ENCODE measurements around the gene LMX1A.

The LMX1A gene

GRCh38 chr1:165153182-165153581 is 203.3 kb downstream of the LMX1A start:
- Histone ChIP-seq H3K36me3 (ENCODE audit: insufficient read depth, low read length) (no peaks in the 10 kb centered on the region), H4K20me1 (ENCODE audit: insufficient read depth, low read length, poor library complexity, severe bottlenecking) (no peaks in the 10 kb centered on the region), H3K4me1 (ENCODE audit: insufficient read depth, low read length, poor library complexity, severe bottlenecking) (no peaks in the 10 kb centered on the region), H3K79me2 (ENCODE audit: insufficient read depth, low read length) (no peaks in the 10 kb centered on the region), H3K4me3 (ENCODE audit: low read length, poor library complexity, severe bottlenecking) (no peak overlapping the region), H3F3A (ENCODE audit: low read depth) (no peaks in the 10 kb centered on the region), H3K4me2 (ENCODE audit: low read depth, low read length, poor library complexity, severe bottlenecking) (no peak overlapping the region), H3K9ac (ENCODE audit: low read depth, low read length, poor library complexity, severe bottlenecking) (no peak overlapping the region), H3K9me2 (replicated peaks; ENCODE audit: low read depth, low read length) (no peaks in the 10 kb centered on the region), H2AFZ (ENCODE audit: low read length) (no peak overlapping the region), H3K27me3 (ENCODE audit: insufficient read depth, low read length, poor library complexity, severe bottlenecking) (no peaks in the 10 kb centered on the region), H3K9me3 (ENCODE audit: insufficient read depth, low read depth, low read length) (no peaks in the 10 kb centered on the region)
- no peak for TF ChIP-seq EZH2phosphoT487 (IDR thresholded peaks at IDR 0.05; ENCODE audit: borderline replicate concordance)
- no peak for TF ChIP-seq CTCF (conservative IDR thresholded peaks at IDR 0.05; ENCODE audit: low read length)

- Histone ChIP-seq H3K4me1 (ENCODE audit: insufficient read depth, low read length, poor library complexity, severe bottlenecking) (no peaks in the 10 kb centered on the region), H3K27me3 (ENCODE audit: insufficient read depth, low read length, poor library complexity, severe bottlenecking) (no peaks in the 10 kb centered on the region), H3K4me2 (ENCODE audit: low read depth, low read length, poor library complexity, severe bottlenecking) (no peak overlapping the region), H3K4me3 (ENCODE audit: low read length, poor library complexity, severe bottlenecking) (no peak overlapping the region), H3K9me2 (replicated peaks; ENCODE audit: low read depth, low read length) (no peaks in the 10 kb centered on the region), H3K36me3 (ENCODE audit: insufficient read depth, low read length) (no peaks in the 10 kb centered on the region), H3K9ac (ENCODE audit: low read depth, low read length, poor library complexity, severe bottlenecking) (no peak overlapping the region), H3K9me3 (ENCODE audit: insufficient read depth, low read depth, low read length) (no peaks in the 10 kb centered on the region), H3F3A (ENCODE audit: low read depth) (no peaks in the 10 kb centered on the region), H2AFZ (ENCODE audit: low read length) (no peak overlapping the region), H3K79me2 (ENCODE audit: insufficient read depth, low read length) (no peaks in the 10 kb centered on the region), H4K20me1 (ENCODE audit: insufficient read depth, low read length, poor library complexity, severe bottlenecking) (no peaks in the 10 kb centered on the region)
- no peak for TF ChIP-seq EZH2phosphoT487 (IDR thresholded peaks at IDR 0.05; ENCODE audit: borderline replicate concordance)
- TF ChIP-seq CTCF (conservative IDR thresholded peaks at IDR 0.05; ENCODE audit: low read length): 0 out of 2 replicates have a peak, but pooled peaks have one; percentile 19
Measured at GRCh38 chr1:165152727-165153126, 203.8 kb downstream of the LMX1A start.

GRCh38 chr1:165152109-165152508 is 204.4 kb downstream of the LMX1A start:
- no peaks in the 10 kb centered on the region for H4K20me1 ChIP-seq (ENCODE audit: insufficient read depth, low read length, poor library complexity, severe bottlenecking)
- H3K27me3 ChIP-seq (ENCODE audit: insufficient read depth, low read length, poor library complexity, severe bottlenecking): no peaks in the 10 kb centered on the region
- no peaks in the 10 kb centered on the region for H3K36me3 ChIP-seq (ENCODE audit: insufficient read depth, low read length)
- H3K9me3 ChIP-seq (ENCODE audit: insufficient read depth, low read depth, low read length): no peaks in the 10 kb centered on the region
- H3K9ac ChIP-seq (ENCODE audit: low read depth, low read length, poor library complexity, severe bottlenecking): no peak overlapping the region
- H3K4me3 ChIP-seq (ENCODE audit: low read length, poor library complexity, severe bottlenecking): no peak overlapping the region
- no peaks in the 10 kb centered on the region for H3K79me2 ChIP-seq (ENCODE audit: insufficient read depth, low read length)
- H2AFZ ChIP-seq (ENCODE audit: low read length): no peak overlapping the region
- no peaks in the 10 kb centered on the region for H3K9me2 ChIP-seq (replicated peaks; ENCODE audit: low read depth, low read length)
- H3K4me1 ChIP-seq (ENCODE audit: insufficient read depth, low read length, poor library complexity, severe bottlenecking): no peaks in the 10 kb centered on the region
- no peak for TF ChIP-seq EZH2phosphoT487 (IDR thresholded peaks at IDR 0.05; ENCODE audit: borderline replicate concordance)
- no peak for TF ChIP-seq CTCF (conservative IDR thresholded peaks at IDR 0.05; ENCODE audit: low read length)
- no peaks in the 10 kb centered on the region for H3F3A ChIP-seq (ENCODE audit: low read depth)
- no peak overlapping the region for H3K4me2 ChIP-seq (ENCODE audit: low read depth, low read length, poor library complexity, severe bottlenecking)
